HG03571 (cell line): Measurements from ENCODE around the gene PHLDB2.

Experiments
- ATAC-seq: cut with Tn5 transposase; IDR thresholded peaks from one replicate; pipeline ENCODE4 v1.9.1; 2021; ENCODE audit not compliant: unreplicated experiment

PHLDB2 gene

DNA sequence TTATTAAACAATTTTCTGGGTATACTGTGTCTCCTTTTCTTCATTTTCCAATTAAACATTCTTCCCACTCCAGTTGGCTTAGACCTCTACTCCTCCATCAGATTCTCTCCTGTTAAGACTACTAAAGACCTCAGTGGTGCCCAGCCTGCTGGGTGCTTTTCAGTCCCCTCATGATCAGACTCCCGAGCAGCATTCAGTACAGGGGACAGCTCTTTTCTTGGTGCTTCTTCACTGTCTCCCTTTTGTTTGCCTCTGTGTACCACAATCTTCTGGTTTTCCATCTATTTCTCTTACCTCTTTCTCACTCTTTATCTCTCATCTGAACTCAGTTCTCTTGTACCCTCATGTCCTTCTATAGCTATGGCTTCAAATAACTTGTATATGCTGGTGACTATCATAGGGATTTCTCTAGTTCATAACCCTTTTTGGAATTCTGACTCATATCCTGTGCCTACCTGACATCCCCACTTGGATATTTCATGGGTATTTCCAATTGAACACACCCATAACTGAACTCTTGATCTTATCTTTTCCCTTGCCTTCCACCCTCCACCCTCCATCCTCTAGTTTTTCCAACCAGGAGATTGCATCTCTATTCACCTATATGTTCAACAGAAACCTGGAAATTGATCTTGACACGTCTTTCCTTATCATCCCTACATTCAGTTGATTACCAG, 64.2 kb downstream of the PHLDB2 start:
- ATAC-seq, result no peak

DNA sequence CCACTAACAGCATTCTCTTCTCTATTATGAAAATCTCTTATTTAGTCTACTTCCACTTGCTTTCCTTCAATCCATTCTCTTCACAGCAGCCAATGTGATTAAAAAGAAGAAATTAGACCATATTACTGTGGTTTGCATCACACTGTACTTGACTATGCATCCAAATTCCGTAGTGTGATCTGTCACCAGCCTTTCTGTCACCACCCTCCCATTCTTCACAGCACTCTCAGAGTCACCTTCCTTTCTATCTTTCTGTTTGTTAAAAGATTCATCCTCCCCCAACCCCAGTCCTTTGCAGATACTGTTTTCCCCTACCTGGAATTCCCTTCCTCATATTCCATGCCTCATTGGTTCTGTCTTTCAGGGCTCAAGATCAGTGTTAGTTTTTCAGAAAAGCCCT, 64.7 kb downstream of the PHLDB2 start:
- no peak for ATAC-seq

DNA sequence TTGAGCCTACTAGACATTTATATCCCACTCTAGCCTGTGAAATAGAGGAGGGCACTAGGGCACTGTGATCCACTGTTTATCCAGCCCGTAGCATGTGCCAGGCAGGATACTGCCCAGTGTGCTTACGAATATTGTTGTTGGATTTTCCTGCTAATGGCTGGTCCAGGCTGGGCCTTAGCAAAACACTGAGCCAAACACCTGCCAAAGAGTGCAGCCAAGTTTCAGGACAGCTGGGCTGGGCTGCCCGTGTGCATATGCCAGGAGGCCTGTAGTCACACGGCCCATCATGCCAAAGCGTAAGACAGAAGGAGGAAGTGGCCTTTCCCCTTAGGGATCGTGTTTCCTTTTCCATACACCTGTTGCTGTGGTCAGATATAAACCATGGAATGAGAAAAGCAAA, 65.2 kb downstream of the PHLDB2 start:
- no peak for ATAC-seq

DNA sequence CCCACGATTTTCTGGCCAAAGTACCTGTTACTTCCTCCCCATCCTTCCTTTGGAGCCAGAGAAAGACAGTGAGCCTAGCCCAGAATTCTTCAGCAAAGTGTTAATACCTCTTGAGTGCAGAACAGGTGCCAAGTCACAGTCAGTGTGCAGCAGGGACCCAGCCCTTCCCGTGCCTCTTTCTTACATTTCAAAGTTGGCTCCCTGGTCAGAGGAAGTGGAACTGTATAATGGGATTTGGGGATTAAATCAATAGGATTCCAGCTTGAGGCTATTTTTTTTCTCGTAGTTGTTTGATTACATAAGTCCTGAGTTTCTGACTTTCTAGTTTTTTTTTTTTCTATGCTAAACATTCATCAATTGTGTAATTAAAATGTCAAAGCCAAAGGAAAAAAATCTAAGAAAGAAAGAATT, 67.2 kb downstream of the PHLDB2 start:
- ATAC-seq, result no peak

DNA sequence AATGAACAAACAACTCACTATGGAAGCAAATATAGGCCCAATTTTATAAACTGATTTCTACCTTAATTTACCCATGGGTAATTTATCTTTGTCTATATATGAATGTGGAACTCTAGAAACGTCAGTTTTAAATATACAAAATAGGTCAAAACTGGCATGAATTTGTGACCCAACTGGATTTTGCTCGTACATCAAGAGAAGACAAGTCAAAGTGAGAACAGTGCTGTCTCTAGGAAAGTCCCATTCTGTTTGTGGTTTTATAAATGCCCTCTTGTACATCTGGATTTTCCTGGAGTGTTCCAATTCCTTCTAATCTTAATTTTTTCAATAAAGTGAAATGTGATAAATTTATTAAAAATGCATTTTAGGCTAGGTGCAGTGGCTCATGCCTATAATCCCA, 69.5 kb downstream of the PHLDB2 start:
- no peak for ATAC-seq

DNA sequence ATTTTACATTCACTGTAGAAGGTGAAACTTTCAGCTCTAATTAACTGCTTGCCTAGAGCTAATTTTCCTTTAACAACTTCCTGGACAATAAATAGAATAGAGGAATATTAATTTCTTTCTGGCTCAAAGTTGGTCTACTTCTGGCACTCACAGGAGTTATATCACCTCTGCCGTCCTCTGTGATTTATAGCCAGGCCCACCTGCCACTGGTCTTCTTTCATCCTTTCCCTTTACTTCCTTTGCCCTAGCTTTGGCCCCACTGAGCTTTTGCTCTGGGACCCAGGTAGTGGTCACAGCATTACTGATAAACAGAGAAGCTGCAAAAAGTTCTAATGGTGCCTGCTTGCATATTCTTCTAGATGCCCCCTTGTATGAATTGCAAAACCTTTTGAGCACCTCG, 70.4 kb downstream of the PHLDB2 start:
- ATAC-seq, result no peak

DNA sequence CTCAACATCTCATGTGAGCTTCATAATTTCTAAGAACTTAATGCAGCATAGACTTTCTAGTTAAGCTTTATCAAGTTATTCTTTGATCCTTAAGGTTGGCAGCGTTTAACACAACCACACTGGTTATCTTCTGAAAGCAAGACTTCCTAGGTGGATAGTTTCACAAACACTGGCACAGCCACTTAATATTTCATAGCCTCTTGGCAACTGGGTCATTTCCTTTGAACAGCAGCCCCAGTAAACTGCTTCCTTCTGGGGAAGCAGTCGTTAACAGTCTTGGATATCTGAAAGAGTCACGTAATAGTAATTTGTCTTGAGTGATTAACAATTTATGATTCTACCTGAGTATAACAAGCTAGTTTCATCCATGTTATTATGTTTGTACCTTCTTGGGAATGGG, 73.9 kb downstream of the PHLDB2 start:
- ATAC-seq, result no peak

DNA sequence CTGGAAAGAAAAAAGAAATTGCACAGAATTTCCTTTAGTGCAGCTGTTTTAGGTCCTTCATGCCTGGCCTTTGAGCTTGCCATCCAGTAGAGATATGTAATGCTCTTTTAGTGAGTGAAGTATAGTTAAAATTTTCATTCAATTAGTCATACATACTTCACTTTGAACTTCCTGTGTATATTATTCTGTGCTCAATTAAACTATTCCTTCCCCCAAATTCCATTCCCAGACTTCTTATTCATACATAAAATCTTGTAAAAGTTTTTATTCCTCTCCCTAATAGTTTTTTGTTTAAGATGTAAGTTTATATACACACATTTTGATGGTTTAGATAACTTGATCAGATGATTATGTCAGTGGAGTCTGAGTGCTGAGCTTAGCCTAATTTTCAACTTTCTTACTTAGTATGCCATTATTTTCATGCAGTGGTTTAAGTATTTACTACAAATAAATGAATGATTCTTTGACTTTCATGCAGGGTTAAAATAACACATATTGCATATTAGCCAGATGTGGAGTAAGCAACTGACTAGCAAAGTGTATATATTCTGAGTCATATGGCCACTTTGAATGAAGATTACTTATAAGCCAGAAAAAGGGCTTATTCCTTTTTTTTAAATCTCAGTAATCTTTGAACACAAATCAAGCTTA, 77.3 kb downstream of the PHLDB2 start:
- ATAC-seq, result no peak

DNA sequence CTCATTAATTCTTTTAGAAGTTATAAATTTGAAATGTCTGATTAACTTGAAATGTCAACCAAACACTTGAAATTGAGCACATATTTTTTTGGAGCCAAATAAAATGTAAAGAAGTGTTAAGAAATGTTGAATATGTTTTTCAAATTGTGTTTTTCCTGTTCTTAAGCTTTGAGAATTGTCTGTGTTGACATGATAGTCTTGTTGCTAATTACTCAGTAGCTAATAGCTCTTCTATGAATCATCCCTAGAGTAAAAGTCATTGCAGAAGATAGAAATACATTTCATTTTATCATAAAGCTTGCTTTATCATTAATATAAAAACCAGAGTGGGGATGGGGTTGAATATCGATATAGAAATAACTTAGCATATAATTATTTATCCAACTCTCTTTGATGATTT, 77.9 kb downstream of the PHLDB2 start:
- no peak for ATAC-seq

DNA sequence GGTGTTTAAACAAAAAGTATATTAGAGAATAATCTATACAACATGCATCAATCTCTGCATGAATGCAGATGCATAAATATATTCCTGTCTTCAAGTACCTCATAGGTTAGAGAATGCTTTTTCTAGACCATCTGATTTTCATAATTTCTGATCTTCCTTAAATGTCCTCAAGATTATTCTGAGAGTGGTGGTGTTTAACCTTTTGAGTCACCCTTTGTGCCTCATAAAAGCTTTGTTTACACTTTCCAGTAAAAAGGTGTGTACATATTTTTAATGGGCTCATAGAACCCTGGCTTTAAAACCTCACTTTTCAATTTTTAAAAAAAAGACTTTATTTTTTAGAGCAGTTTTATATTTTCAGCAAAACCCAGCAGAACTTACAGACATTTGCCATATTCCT, 78.8 kb downstream of the PHLDB2 start:
- no peak for ATAC-seq

DNA sequence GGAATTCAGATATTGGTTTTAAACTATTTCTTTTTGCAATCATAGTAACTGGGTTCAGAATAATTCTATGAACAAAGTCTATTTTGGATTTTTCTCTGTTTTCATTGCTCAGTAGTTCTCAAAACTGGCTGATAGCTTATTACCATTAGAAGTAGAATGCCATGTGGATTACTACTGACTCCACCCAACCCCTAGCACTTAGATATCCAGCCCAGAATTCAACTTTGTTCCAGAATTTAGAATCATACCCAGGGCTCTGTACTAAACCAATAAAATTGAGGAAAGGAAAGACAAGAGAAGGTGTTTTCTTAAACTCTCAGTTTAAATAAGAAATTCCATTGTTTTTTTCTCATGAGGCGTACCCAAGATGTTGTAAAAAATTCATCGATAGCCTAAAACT, 80.8 kb downstream of the PHLDB2 start:
- ATAC-seq, result no peak

DNA sequence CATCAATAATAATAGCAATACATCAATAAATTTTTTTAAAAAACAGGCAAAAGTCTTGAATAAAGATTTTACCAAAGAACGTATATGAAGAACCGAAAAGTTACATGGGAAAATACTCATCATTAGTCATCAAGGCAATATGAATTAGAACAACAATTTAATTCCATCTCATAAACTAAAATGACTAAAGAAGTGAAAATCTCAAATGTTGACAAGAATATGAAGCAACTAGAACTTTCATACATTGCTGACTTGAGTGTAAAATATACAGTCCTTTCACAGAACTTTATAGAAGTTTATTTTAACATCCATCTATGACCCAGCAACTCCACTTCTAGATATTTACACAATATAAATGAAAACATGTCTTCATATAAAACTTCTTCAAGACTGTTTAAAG, 84.5 kb downstream of the PHLDB2 start:
- no peak for ATAC-seq

DNA sequence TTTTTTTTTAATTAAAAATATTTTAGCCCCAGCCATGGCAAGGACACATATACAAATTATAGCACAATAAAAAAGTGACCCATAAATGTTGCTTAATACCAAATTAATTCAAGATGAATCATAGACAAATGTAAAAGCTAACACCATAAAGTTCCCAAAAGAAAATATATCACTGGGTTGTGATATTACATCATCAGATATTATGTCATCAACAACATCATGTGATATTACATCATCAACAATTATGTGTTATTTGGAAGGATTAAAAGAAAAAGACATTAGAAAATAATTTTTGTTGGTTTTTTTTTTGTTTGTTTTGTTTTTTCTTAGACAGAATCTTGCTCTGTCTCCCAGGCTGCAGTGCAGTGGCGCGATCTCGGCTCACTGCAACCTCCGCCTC, 85.3 kb downstream of the PHLDB2 start:
- no peak for ATAC-seq

DNA sequence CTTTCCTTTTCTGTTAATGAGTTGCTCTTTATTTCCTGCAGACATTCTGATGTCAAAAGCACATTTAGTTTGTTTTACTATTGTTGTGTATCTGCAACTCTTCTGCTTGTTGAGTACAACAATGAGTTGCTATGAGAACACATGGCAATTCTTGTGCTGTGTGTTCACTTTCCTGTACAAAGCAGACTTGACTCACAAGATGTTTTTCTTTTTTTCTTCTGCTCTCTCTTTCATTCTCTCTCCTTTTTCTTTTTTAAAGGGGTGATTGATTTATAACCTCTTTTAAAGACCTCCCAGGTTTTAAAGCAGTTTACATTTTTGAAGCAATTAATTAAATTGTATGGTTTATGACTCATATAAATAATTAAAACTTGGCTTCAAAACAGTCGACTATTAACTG, 88.2 kb downstream of the PHLDB2 start:
- no peak for ATAC-seq

DNA sequence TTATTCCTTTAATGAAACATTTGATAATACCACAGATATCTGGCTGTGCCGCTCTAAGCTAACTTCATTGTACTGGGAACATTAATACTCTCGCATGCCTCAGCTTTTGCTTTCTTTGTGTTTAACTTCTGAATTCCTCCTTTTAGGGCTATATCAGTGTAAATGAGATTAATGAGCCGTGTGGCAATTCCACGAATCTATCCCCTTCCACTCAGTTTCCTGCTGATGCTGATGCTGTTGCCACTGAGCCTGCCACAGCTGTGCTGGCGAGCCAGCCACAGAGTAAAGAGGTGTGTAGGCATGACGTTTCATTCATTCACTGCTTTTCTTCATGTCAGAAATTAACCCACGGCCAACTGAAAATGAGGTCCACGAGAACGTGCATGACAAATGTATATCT, 89.7 kb downstream of the PHLDB2 start:
- ATAC-seq, result no peak

DNA sequence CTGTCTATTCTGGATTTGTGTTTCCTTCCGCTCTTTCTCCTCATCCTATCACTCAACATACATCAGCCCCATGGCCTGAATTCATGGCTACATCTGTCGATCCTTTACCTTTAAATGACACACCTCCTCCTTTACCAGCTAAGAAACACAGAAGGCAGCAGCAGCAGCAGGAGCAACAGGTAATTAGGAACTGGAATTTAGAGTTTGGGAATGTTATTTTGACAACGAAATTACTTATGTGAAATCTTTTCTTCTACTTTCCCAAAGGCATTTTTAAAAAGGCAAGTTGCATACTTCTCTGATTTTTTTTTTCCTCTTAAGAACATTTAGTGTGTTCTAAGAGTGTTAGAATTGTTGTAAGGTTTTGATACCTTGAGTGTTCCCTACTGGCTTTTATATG, 90.6 kb downstream of the PHLDB2 start:
- ATAC-seq, result no peak

DNA sequence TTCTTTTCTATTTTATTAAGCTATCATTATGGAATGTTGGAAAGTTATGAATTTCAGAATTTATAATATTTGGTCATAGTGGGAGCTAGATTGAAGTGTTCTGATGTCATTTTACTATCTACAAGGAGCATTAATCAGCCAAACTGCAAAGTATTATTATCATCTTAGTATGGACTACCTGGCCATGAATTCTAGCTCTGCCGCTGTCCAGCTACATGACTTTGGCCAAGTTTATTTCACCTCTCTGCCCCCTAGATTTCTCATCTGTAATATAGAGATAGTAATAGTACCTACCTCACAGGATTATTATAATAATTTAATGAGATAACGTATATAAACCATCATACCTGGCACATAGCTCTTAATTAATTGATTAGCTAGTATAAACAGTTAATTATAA, 92.0 kb downstream of the PHLDB2 start:
- ATAC-seq, result no peak

DNA sequence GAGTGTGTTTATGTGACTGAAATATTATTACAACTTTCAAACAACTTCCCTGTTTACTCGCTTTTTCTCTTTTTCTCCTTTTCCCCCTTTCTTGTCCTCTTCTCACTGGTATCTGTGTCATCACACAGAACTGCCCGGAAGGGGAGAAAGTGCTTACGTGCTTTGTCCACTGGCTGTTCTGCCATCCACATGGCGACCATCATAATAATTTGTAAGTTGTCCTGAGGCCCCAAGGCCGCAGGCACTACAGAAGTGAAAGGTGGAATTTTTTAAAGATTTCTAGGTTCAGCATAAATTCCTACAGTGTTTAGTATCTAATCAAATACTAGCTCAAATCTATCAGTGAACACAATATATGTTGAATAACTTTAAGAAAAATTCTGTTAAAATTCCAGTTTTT, 93.0 kb downstream of the PHLDB2 start:
- no peak for ATAC-seq

DNA sequence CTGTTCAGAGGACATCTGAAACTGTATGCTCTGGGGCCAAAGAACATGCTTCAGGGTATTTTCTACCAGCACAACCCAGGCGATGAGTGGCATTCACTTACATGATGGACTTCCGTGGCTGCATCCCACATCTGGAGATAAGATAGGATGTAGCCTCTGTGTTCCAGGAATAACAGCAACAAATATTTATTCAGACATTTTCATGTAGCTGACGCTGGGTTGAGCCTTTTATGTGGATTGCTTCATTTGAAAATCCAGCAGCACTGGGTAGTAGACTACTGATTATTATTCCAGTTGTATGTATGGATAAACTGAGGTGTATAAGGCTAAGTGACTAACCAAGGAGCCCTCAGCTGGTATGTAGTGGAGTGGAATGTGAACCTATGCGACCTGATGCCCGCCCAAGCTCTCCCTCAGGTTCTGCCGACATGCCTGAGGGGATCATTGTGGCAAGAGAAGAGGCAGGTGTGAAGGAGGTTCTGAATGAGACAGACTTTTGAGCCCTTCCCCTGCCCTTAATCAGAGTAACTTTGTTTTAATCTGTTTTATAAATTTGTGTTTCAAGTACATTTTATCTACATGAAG, 93.9 kb downstream of the PHLDB2 start:
- no peak for ATAC-seq

DNA sequence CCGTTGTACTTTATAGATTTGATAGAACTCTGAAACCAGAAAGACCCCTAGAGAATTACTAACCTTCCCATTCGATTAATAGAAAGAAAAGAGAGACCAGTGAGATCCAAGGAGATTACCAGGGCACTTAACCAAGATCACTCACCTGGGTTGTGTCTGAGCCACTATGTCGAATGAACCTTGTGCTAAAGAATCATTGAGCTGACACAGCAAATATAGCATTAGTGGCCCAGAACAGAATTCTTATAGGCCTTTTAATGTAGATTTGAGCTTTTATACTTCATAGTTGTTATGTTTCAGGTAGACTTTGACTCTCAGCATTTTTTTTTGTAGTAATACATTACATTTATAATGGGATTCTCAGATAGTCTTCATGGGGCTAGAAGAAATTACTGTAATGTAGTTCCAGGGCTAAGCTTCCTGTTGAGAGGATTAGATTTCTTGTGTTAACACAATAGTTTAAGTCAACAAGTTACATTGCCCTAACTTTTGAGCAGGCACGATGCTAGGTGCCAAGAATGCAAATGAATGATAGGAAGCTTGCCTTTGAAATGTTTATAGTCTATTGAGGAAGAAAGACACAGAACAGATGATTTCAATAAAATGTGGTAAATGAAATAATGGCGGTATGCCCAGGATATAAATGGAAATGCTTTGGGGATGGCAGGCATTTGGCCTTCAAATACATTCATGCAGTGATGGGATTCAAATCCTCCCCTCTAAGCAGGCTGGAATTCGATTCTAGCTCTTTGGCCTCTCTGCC, 95.3 kb downstream of the PHLDB2 start:
- no peak for ATAC-seq

DNA sequence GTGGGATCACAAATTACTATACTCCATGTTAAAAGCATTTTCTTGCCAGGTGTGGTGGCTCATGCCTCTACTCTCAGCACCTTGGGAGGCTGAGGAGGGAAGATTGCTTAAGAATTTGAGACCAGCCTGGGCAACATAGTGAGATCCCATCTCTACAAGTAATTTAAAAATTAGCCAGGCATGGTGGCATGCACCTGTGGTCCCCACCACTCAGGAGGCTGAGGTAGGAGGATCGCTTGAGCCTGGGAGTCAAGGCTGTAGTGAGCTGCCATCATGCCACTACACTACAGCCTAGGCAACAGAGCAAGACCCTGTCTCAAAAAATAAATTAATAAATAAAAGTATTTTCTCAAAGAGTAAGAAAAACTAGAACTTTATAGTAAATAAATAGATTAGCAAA, 96.8 kb downstream of the PHLDB2 start:
- ATAC-seq, result no peak

DNA sequence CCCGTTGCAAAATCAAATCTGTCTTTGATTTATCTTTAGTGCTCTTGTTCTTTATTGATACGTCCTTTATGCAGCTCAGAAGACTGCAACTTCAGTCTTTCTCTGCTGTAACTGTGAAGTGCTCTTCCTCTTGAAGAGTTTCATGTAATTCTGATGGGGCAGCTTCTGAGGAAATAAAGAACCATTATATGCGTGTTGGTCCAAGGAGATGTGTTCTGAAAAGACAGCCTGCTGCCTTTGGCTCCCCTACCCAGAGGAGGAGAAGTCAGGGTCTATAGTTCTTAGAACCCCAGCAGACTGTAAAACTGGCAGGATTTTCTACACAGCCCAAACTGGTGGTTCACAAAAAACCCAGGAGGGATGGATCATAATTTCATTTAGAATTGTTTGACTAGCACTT, 97.4 kb downstream of the PHLDB2 start:
- ATAC-seq, result no peak
